HepG2 (cell line): ENCODE results near the gene GATAD2B. TPM values are rescaled to one million over a fixed set of nuclear protein-coding genes. Genes with fewer than 3 reads are reported as not detected.

Experiments
- EZH2 ChIP-seq: conservative IDR thresholded peaks from 2 replicates; pipeline ENCODE4 v1.6.1; 2012; ENCODE audit warnings: mild to moderate bottlenecking, low read depth, low read length, moderate library complexity
- GFI1 ChIP-seq: sonication (generic); formaldehyde crosslinking; IDR thresholded peaks from 2 replicates; pipeline ENCODE4 v1.5.0; 2020; ENCODE audit warnings: missing genetic modification reagents, mild to moderate bottlenecking, borderline replicate concordance
- JUN ChIP-seq: sonication (generic); formaldehyde crosslinking; IDR thresholded peaks from 2 replicates; pipeline ENCODE4 v1.4.0; 2020; ENCODE audit warnings: mild to moderate bottlenecking, missing genetic modification reagents
- JUNB ChIP-seq: sonication (generic); formaldehyde crosslinking; IDR thresholded peaks from 2 replicates; pipeline ENCODE4 v1.8.0; 2022; ENCODE audit warnings: missing genetic modification reagents, mild to moderate bottlenecking, borderline replicate concordance
- REPIN1 ChIP-seq: sonication (generic); formaldehyde crosslinking; IDR thresholded peaks from 2 replicates; pipeline ENCODE4 v1.8.0; 2022; ENCODE audit warnings: missing genetic modification reagents, low read depth, mild to moderate bottlenecking, borderline replicate concordance
- RFX1 ChIP-seq: fragments of 450-650 bp; IDR thresholded peaks from 2 replicates; pipeline ENCODE4 v1.6.1; 2017
- ZMAT5 ChIP-seq: sonication (generic); formaldehyde crosslinking; IDR thresholded peaks from 2 replicates; pipeline ENCODE4 v1.5.0; 2020; ENCODE audit warnings: mild to moderate bottlenecking, low read depth, missing genetic modification reagents, borderline replicate concordance
- ZNF121 ChIP-seq: sonication (generic); formaldehyde crosslinking; IDR thresholded peaks from 2 replicates; pipeline ENCODE4 v1.5.0; 2020; ENCODE audit warnings: mild to moderate bottlenecking, missing genetic modification reagents
- ZNF20 ChIP-seq: sonication (generic); formaldehyde crosslinking; IDR thresholded peaks from 2 replicates; pipeline ENCODE4 v1.4.0; 2020; ENCODE audit warnings: mild to moderate bottlenecking, moderate library complexity, missing genetic modification reagents
- ZNF274 ChIP-seq: sonication (generic); formaldehyde crosslinking; IDR thresholded peaks from 2 replicates; pipeline ENCODE4 v1.5.1; 2020; ENCODE audit warnings: mild to moderate bottlenecking, missing genetic modification reagents
- ZNF615 ChIP-seq: sonication (generic); formaldehyde crosslinking; IDR thresholded peaks from 2 replicates; pipeline ENCODE4 v1.5.0; 2020; ENCODE audit warnings: mild to moderate bottlenecking, missing genetic modification reagents, borderline replicate concordance
- ZNF687 ChIP-seq: sonication (generic); formaldehyde crosslinking; IDR thresholded peaks from 2 replicates; pipeline ENCODE4 v1.5.1; 2020; ENCODE audit warnings: mild to moderate bottlenecking, missing genetic modification reagents, moderate library complexity
- ZNF83 ChIP-seq: sonication (generic); formaldehyde crosslinking; IDR thresholded peaks from 2 replicates; pipeline ENCODE4 v1.4.0; 2020; ENCODE audit warnings: missing genetic modification reagents, mild to moderate bottlenecking, borderline replicate concordance
- polyA plus RNA-seq, 8 experiments: library from polyadenylated mRNA; depleted of rRNA in 3 of 8; stranded (reverse) in 7 of 8; unstranded in 1 of 8; fragments of >200 nt; fragmentation: Illumina TruSeq in 4 of 8; extraction: Trizol in 4 of 8; gene quantifications; 2 replicates each; pipeline versions ENCODE4 v1.2.1 to v1.2.3, GENCODE V29; 2011 to 2016; ENCODE audit warnings: low read depth in 4 of 8, missing spikeins in 1 of 8, mixed read lengths in 1 of 8; ENCODE audit not compliant: insufficient read depth in 1 of 8
- total RNA-seq, 5 experiments: library from RNA; depleted of rRNA; stranded (reverse); fragments of >200 nt; fragmentation: Illumina TruSeq; extraction: Trizol; gene quantifications; 2 replicates each; pipeline ENCODE4 v1.2.3, GENCODE V29; 2016; ENCODE audit warnings: low read depth in 1 of 5
- TF ChIP-seq, protein P1 (sequence below): sonication (generic); formaldehyde crosslinking; IDR thresholded peaks from 2 replicates; pipeline ENCODE4 v1.4.0; 2020; ENCODE audit warnings: missing genetic modification reagents, borderline replicate concordance
- TF ChIP-seq, protein P2 (sequence below): sonication (generic); formaldehyde crosslinking; IDR thresholded peaks from 2 replicates; pipeline ENCODE4 v1.8.1; 2022; ENCODE audit warnings: low read depth, mild to moderate bottlenecking, missing genetic modification reagents
- TF ChIP-seq, protein P3 (sequence below): sonication (generic); formaldehyde crosslinking; IDR thresholded peaks from 2 replicates; pipeline ENCODE4 v1.5.0; 2020; ENCODE audit warnings: mild to moderate bottlenecking, missing genetic modification reagents

GATAD2B gene
- total and polyA plus RNA-seq, 2 of the 13 experiments (the other 11 are each of a cell fraction or from before 2014, with no cell fraction given): 3.2 to 5.2 TPM

- TF ChIP-seq, protein P1, sequence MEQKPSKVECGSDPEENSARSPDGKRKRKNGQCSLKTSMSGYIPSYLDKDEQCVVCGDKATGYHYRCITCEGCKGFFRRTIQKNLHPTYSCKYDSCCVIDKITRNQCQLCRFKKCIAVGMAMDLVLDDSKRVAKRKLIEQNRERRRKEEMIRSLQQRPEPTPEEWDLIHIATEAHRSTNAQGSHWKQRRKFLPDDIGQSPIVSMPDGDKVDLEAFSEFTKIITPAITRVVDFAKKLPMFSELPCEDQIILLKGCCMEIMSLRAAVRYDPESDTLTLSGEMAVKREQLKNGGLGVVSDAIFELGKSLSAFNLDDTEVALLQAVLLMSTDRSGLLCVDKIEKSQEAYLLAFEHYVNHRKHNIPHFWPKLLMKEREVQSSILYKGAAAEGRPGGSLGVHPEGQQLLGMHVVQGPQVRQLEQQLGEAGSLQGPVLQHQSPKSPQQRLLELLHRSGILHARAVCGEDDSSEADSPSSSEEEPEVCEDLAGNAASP (CRISPR knock-in tag): peak; percentile 27; the same call in 1 of the 2 replicates
- TF ChIP-seq ZNF274 (CRISPR knock-in tag) (peak; percentile 92), ZMAT5 (CRISPR knock-in tag) (no peak), JUNB (CRISPR knock-in tag) (no peak), EZH2 (no peak), REPIN1 (CRISPR knock-in tag) (peak; percentile 56; the same call in 1 of the 2 replicates), ZNF20 (CRISPR knock-in tag) (no peak), RFX1 (no peak), ZNF615 (CRISPR knock-in tag) (no peak), ZNF121 (CRISPR knock-in tag) (peak; percentile 60), GFI1 (CRISPR knock-in tag) (0 out of 2 replicates have a peak, but pooled peaks have one; percentile 40), ZNF83 (CRISPR knock-in tag) (no peak; the same call in 1 of the 2 replicates), JUN (no peak), ZNF687 (CRISPR knock-in tag) (peak; percentile 93)
- TF ChIP-seq, protein P2, sequence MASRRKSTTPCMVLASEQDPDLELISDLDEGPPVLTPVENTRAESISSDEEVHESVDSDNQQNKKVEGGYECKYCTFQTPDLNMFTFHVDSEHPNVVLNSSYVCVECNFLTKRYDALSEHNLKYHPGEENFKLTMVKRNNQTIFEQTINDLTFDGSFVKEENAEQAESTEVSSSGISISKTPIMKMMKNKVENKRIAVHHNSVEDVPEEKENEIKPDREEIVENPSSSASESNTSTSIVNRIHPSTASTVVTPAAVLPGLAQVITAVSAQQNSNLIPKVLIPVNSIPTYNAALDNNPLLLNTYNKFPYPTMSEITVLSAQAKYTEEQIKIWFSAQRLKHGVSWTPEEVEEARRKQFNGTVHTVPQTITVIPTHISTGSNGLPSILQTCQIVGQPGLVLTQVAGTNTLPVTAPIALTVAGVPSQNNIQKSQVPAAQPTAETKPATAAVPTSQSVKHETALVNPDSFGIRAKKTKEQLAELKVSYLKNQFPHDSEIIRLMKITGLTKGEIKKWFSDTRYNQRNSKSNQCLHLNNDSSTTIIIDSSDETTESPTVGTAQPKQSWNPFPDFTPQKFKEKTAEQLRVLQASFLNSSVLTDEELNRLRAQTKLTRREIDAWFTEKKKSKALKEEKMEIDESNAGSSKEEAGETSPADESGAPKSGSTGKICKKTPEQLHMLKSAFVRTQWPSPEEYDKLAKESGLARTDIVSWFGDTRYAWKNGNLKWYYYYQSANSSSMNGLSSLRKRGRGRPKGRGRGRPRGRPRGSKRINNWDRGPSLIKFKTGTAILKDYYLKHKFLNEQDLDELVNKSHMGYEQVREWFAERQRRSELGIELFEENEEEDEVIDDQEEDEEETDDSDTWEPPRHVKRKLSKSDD (CRISPR knock-in tag): no peak
- TF ChIP-seq, protein P3, sequence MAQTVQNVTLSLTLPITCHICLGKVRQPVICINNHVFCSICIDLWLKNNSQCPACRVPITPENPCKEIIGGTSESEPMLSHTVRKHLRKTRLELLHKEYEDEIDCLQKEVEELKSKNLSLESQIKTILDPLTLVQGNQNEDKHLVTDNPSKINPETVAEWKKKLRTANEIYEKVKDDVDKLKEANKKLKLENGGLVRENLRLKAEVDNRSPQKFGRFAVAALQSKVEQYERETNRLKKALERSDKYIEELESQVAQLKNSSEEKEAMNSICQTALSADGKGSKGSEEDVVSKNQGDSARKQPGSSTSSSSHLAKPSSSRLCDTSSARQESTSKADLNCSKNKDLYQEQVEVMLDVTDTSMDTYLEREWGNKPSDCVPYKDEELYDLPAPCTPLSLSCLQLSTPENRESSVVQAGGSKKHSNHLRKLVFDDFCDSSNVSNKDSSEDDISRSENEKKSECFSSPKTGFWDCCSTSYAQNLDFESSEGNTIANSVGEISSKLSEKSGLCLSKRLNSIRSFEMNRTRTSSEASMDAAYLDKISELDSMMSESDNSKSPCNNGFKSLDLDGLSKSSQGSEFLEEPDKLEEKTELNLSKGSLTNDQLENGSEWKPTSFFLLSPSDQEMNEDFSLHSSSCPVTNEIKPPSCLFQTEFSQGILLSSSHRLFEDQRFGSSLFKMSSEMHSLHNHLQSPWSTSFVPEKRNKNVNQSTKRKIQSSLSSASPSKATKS (CRISPR knock-in tag): no peak
Measured at GRCh38 chr1:153783233-153784190, 139.3 kb downstream of the GATAD2B start (continued).
